HG03520 (cell line): ENCODE results near the gene KIF9.
"Not testable (repeated sequence)": the region's sequence is repeated elsewhere in the genome, so short reads cannot be mapped to it uniquely, and the experiment has no call there.

ENCODE experiments used
- ATAC-seq: cut with Tn5 transposase; IDR thresholded peaks from one replicate; pipeline ENCODE4 v1.9.1; 2021; ENCODE audit warnings: mild to moderate bottlenecking, moderate library complexity; ENCODE audit not compliant: unreplicated experiment

Gene KIF9

GRCh38 chr3:47194994-47195393 is 87.6 kb downstream of the KIF9 start:
- ATAC-seq = no peak

GRCh38 chr3:47193871-47194859 is 88.4 kb downstream of the KIF9 start:
- no peak for ATAC-seq

GRCh38 chr3:47186285-47186684 is 96.3 kb downstream of the KIF9 start:
- no peak for ATAC-seq

- ATAC-seq = not testable (repeated sequence)
Observed at GRCh38 chr3:47181685-47182084, 100.9 kb downstream of the KIF9 start.

GRCh38 chr3:47180011-47180410 is 102.6 kb downstream of the KIF9 start:
- not testable (repeated sequence) for ATAC-seq
